ENCODE measurements around the gene CD69.
"Not testable (repeated sequence)": the region's sequence is repeated elsewhere in the genome, so short reads cannot be mapped to it uniquely, and the experiment has no call there.

Gene CD69

GRCh38 chr12:9708853-9709252 is 51.8 kb downstream of the CD69 start:
- DNase-seq (ENCODE audit: low spot score in 2 of 2) (no peak), ATAC-seq (ENCODE audit: low read depth) (no peak)
- Mint-ChIP-seq H3K27me3 (no peaks in the 10 kb centered on the region), H3K36me3 (peaks cover 2% of the 10 kb centered on the region), H3K27ac (peak overlapping the region; percentile 93), H3K9me3 (peaks cover 2% of the 10 kb centered on the region), H3K4me3 (no peak overlapping the region), H3K4me1 (peaks cover 65% of the 10 kb centered on the region)

GRCh38 chr12:9707864-9708808 is 52.6 kb downstream of the CD69 start:
- Mint-ChIP-seq H3K36me3 (peaks cover 2% of the 10 kb centered on the region), H3K9me3 (peaks cover 2% of the 10 kb centered on the region), H3K4me1 (peaks cover 60% of the 10 kb centered on the region), H3K27ac (peak overlapping the region; percentile 93), H3K4me3 (peak overlapping the region; percentile 72), H3K27me3 (no peaks in the 10 kb centered on the region)
- ATAC-seq (ENCODE audit: low read depth) (peak; percentile 65), DNase-seq (ENCODE audit: low spot score in 2 of 2) (peak; percentile 55 to 63)

- H3K27ac Mint-ChIP-seq = peak overlapping the region; percentile 93
- DNase-seq (ENCODE audit: low spot score in 2 of 2) (no peak), ATAC-seq (ENCODE audit: low read depth) (peak; percentile 81)
- H3K4me1 Mint-ChIP-seq = peaks cover 61% of the 10 kb centered on the region
- peak overlapping the region; percentile 72 for H3K4me3 Mint-ChIP-seq
- H3K36me3 Mint-ChIP-seq = peaks cover 2% of the 10 kb centered on the region
- H3K9me3 Mint-ChIP-seq = peaks cover 2% of the 10 kb centered on the region
- H3K27me3 Mint-ChIP-seq = no peaks in the 10 kb centered on the region
Measured at GRCh38 chr12:9707356-9707755, 53.3 kb downstream of the CD69 start.

GRCh38 chr12:9706086-9706685 is 54.5 kb downstream of the CD69 start:
- no peak for ATAC-seq (ENCODE audit: low read depth)
- Mint-ChIP-seq H3K4me3 (peak overlapping the region; percentile 80), H3K27me3 (no peaks in the 10 kb centered on the region), H3K36me3 (peaks cover 2% of the 10 kb centered on the region), H3K4me1 (peaks cover 66% of the 10 kb centered on the region), H3K27ac (peak overlapping the region; percentile 95), H3K9me3 (peaks cover 2% of the 10 kb centered on the region)
- DNase-seq (ENCODE audit: low spot score in 2 of 2) = no peak

- Mint-ChIP-seq H3K4me1 (peaks cover 65% of the 10 kb centered on the region), H3K27ac (peak overlapping the region; percentile 73)
- not testable (repeated sequence) for H3K4me3 Mint-ChIP-seq; H3K27me3 Mint-ChIP-seq; ATAC-seq (ENCODE audit: low read depth); H3K36me3 Mint-ChIP-seq; DNase-seq (ENCODE audit: low spot score in 2 of 2); H3K9me3 Mint-ChIP-seq
Measured at GRCh38 chr12:9704561-9704960, 56.1 kb downstream of the CD69 start.
